Testis (tissue), 2 donors: ENCODE data around the gene SPSB1.

Source experiments
- POLR2A ChIP-seq: fragments of 450-650 bp; IDR thresholded peaks from one replicate; pipeline ENCODE4 v1.6.1; 2017; ENCODE audit warnings: antibody characterized with exemption, mild to moderate bottlenecking, moderate library complexity
- TF ChIP-seq, protein P1 (sequence below), 3 experiments: fragments of 450-650 bp in 2 of 3; fragments of 200-600 bp in 1 of 3; sonication (generic) in 1 of 3; IDR thresholded peaks; one replicate each; pipeline ENCODE4 v1.5.1; 2016 to 2019; ENCODE audit warnings: antibody characterized with exemption in 3 of 3, mild to moderate bottlenecking in 2 of 3, moderate library complexity in 1 of 3

DNA sequence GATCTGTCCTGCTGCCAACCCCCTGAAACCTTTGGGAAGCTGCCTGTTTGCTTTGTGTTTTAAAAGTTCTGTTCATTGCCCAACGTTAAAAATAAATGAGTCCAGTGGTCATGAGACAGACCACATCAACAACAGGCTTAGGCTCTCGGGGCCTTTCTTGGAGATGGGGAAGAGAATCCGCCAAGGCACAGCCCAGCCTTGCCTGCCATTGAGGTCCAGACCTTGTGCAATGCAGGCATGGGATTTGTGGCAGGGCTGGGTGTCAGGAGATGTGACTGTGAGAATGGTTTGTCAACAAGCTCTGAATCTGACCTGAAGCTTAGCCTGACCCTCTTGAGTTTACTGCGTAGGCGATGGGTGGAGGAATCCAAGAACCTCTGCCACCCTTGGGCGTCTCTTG is 4.2 kb downstream of the SPSB1 start:
- TF ChIP-seq, protein P1, sequence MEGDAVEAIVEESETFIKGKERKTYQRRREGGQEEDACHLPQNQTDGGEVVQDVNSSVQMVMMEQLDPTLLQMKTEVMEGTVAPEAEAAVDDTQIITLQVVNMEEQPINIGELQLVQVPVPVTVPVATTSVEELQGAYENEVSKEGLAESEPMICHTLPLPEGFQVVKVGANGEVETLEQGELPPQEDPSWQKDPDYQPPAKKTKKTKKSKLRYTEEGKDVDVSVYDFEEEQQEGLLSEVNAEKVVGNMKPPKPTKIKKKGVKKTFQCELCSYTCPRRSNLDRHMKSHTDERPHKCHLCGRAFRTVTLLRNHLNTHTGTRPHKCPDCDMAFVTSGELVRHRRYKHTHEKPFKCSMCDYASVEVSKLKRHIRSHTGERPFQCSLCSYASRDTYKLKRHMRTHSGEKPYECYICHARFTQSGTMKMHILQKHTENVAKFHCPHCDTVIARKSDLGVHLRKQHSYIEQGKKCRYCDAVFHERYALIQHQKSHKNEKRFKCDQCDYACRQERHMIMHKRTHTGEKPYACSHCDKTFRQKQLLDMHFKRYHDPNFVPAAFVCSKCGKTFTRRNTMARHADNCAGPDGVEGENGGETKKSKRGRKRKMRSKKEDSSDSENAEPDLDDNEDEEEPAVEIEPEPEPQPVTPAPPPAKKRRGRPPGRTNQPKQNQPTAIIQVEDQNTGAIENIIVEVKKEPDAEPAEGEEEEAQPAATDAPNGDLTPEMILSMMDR (IDR thresholded peaks at IDR 0.05), result no peak
- no peak for TF ChIP-seq POLR2A
